Hypothalamus (tissue), 51 donors: ENCODE data around the gene GDF7.

Source experiments
- DNase-seq, 51 donors: peaks; one replicate each; lab custom pipeline; 2025; lab: John Stamatoyannopoulos, UW

Gene GDF7

DNA sequence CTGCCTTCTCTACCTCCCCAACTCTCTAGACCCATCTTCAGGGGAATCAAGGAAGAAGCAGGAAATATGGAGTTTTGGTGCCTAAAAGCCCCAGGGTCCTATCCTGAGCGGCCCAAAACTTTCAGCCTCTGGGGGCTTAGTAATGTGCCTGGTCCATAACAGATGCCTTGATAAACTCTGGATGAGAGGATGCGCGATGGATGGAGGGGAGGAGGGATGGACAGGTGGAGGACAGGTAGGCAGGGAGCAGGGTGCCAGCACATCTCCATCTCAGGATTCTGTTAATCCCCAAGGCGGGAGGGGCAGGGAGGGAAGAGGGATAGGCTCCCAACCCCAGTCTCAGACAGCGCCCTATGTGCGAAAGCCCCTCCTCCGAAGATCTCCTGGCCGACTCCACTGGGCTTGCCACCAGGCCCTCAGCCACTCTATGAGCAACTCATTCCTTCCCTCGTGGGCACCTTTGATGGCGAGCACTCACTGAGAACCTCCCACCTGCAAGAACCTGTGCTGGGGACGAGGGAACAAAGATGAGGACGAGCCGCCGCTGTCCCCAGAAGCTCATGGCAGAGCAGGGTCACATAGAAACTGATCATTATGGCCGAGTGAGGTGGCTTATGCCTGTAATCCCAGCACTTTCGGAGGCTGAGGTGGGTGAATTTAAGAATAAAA lies 39.1 kb upstream of the GDF7 start:
- no peak for DNase-seq

DNA sequence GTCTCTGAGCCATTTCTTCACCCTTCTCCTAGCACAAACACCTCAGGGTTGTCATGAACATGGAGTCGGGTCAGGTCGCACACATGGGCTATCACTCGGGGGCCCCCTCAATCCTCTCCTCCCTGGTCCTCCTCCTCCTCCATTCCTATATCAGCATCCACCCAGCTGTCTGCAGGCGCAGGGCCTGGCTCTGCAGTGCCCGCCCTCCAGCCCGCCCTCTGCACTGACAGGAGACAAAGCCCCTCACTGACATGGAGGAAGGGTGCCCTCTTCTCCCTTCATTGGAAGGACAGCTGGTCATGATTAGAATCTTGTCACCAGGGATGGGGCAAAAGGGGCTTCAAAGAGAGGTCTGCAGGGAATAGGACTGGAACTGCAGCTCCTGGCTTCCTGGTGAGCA lies 37.8 kb upstream of the GDF7 start:
- no peak for DNase-seq

DNA sequence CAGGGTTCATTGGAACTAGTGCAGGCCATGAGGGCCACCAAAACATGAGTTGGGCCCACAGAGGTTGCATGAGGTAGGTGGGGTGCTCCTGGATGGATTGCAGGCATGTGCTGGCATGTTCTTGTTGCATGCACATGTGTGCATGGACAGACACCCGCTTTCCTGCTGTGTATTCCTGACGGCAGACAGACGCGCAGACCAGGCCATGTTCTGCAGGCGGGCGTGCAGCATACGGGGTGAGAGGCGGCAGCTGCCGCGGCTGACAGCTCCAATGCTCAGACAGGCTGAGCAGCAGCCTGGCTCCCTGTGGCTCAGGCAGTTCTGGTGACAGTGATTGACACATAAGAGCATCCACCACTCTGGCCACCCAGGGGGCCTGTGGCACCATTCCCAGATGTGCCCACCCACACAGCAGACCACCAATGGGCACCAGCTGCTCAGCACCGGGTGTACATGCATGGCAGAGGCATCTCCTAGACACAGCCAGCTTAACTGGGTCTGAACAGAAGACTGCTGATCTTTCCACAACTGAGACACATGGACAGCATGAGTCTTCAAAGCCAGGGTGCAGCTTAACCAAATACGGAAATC lies 37.3 kb upstream of the GDF7 start:
- DNase-seq = peak in 1 of 51 donors; percentile 22

DNA sequence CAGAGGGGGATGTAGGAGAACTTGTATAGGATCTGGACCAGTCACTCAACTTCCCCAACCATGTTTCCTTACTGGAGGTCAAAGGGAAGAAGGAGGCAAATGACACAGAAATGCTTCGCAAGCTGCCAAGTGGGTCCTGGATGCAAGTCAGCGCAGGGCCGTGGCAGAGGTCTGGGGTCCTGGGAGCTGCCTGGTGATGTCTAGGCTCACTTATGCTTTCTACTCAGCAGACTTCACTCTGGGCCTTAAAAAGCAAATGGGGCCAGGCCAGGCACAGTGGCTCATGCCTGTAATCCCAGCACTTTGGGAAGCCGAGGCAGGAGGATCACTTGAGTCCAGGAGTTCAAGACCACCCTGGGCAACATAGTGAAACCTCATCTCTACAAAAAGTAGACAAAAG lies 36.0 kb upstream of the GDF7 start:
- no peak for DNase-seq

DNA sequence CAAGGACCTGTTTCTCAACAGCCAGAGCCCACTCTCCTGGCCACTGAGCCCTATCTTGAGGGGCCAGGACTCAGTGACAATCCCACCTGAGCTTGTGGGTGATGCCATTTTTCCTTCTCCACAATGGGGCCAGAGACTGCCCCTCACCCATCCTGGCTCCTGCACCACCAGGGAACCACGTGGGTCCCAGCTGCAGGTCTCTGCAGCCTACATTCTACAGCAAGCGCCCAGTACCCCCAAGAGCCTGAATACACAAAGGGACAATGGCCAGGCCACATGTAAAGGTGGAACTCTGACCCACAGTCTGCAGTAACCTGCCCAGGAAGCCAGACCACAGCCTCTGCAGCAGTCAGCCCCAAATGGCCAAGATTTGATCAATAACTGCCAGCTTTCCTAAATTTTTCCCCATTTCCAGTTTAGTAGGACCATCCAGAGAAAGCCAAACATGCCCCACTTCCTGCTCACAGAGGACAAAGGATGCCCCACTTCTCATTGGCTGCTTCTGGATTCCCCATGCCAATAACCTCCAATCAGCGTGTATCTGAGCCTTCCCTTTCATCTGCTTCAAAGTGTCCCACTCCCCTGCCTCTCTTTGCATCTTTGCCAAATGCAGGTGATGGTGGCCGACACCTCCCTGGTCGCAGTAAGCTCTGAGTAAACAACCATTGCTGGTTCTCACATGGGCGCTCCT lies 35.2 kb upstream of the GDF7 start:
- DNase-seq = no peak

DNA sequence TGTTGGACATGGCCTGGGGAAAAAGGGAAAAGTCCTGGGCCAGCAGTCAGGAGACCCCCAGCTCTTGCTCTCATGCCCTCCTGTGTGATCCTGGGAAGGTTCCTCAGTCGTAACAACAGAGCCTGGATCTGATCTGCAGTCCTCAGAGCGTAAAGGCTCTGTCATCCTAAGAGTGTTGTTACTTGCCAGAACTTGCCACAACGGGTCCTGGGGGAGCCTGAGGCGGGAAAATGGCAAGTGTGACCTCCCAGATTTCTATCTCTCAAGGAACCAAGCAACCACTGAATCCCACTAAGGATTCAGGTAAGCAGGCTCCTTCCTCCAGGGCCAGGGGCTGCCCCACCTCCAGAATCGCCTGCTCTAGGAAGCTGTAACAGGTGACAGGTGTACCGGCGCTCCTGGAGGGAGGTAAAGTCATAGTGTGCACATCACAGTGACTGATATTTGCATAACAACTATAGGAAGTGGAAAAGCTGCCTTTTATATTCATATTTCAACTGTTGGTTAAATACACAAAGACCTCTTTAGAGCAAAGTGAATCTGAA lies 34.4 kb upstream of the GDF7 start:
- no peak for DNase-seq

DNA sequence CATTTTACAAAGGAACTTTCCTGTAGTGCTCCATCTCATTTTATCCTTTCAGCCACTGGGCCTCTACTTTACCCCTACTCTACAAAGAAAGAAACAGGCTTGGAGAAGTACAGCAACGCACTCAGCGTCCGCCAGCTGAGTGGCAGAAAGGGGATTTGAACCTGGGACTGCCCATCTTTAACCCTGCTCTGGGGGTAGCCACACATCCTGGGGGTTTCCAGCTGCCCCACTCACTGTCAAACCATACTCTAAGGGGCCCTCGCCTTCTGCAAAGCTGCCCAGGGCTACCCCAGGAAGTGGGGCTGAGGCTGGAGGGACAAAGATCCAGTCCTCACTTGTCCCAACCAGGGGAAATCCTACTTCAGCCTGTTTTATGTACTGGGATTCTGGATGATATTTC lies 33.9 kb upstream of the GDF7 start:
- DNase-seq = no peak

DNA sequence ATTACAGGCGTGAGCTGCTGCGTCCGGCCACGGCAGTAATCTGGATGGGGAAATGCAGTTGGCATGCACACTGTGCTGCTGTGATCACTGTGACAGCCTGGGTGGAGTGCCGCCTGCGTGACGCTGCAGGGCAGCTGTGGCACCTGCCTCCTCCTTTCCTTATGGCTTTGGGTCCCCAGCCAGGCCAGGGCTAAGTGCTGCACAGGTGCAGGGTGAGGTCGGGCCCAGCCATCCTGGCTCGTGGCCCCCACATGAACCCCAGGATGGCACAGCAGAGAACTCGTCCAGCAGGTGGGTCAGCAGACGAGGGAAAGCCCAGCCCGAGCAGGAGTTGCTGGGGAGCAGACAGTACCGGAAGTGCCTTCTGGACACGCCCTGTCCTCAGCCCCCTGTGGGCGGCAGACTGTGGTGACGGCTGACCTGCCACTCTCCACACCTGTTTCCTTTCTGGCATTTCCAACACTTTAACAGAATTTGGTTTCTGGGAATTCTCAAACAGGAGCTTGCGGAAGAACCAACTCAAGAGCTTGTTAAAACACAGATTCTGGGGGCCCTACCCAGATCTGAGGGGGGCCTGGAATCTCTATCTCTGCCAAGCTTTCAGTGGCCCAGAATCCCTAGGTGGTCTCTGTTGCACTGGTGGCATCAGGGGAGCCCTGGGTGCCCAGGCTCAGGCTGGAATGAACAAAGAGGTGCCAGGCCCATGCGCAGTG lies 33.0 kb upstream of the GDF7 start:
- DNase-seq = no peak

DNA sequence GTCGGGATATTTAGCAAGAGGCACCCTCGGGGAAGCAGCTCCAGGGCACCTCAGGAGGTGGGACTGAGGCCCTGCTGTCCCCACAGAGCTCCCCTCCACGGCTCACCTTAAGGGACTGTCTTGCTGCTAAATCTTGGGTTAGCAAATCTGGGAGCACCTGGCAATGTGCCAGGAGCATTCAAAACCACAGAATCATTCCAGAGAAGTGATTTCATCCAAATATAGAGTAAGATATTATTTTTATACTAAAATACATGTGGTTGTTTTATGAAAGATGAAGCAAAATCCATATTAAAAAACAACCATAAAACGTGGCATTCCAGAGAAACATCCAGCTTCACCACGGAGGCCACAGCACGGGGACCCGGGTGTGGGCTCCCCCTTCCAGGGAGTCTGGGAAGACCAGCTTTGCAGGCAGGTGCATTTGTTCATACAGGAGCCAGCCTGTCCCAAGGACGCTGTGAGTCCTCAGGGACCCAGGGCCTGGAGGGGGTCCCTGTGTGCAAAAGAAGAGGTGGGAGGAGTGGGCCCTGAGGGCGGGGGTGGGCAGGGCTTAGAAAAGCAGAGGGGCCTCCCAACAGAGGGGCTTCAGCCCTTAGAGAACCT lies 32.3 kb upstream of the GDF7 start:
- no peak for DNase-seq

DNA sequence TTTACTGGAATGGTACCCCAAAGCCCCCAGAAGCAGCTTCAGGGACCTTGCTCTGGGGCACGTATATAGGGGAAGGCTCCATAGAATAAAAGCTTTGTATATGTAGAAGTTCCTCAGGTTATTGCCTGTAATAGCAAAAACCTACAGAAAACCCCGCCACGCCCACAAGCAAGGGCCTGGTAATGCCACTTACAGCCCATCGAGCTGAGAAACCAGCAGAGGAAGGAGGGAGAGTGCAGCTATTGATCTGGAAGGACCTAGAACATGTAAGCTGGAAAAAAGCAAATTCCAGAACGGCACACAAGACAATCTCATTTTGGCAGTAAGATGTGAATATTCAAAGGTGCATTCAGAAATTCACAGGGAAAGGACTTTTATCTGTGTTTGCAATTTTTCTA lies 31.8 kb upstream of the GDF7 start:
- peak in 1 of 51 donors; percentile 35 for DNase-seq

DNA sequence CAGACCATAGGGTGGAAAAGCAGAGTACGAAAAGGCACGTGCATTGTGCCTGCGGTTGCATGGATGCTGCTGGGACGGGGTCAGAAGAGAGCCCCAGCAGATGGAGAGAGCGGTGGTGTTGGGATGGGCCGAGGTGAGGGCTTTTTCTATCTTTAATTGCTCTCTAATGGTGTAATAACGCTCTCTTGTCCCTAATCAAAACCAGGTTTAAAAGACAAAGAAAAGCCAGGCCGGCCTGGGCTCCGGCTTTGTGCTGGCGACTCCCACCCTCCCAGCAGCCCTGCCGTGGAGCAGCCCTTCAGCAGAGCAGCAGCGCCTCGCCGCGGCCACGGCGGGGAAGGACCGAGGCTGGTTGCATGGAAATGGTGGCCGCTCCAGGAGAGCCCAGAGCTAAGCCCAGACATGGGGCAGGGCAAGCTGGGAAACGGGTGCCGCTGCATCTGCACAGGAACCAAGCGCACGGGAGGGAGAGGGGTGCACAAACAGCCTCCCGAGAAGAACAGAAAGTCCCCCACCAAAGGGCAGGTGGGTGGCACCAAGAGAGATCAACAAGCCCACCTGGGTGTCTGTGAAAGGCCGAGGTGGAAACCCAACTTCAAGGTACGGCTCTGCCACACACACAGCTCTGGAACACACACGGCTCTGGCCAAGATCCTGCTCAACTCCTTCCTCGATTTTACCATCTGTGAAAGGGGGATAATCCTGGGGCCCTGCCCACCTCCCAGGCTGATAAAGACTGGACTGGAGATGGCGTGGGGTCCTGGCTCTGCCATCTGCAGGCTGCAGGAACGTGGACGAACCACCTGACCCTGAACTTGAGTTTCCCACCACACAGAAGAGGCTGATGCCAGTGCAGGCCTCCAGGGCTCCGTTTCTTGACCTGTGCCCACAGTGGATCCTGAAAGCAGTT lies 31.0 kb upstream of the GDF7 start:
- DNase-seq = peak; percentile 29 to 91 (median 76)

DNA sequence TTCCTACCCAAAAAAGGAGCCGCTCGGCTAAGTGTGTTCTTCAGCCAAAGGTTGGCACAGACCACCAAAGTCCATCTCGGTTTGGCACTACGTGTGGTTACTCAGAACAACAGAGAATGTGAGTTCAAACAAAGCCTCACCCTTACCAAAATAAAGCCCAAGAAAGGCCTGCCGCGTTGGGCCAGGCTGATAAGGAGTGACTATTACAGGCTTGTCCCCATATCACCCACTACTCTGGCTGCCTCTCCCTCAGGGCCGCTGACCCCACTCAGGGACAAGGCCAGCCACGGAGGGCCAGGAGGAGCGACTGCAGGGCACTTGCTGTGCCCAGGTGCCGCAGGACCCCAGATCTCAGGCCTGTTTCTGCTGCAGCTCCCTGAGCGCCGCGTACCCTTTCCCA lies 29.8 kb upstream of the GDF7 start:
- DNase-seq = peak in 2 of 51 donors; percentile 6 to 25

DNA sequence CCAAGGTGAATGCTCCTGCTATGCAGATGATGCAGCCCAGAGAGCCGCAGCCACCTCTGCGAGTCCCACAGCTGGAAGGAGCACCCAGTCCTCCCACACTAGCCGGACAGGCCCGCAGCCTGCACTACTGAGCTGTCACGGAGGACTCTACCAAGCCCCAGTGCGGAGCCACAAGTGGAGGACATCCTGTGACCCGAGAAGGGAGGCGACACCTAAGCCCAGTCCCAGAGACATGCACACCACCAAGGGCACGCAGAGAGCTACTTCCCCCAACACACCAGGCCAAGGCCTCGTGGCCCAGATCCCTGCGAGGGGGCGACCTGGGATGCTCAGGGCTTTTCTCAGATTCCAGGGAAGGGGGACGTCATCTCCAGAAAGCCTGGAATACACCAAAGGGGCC lies 28.9 kb upstream of the GDF7 start:
- DNase-seq = no peak

DNA sequence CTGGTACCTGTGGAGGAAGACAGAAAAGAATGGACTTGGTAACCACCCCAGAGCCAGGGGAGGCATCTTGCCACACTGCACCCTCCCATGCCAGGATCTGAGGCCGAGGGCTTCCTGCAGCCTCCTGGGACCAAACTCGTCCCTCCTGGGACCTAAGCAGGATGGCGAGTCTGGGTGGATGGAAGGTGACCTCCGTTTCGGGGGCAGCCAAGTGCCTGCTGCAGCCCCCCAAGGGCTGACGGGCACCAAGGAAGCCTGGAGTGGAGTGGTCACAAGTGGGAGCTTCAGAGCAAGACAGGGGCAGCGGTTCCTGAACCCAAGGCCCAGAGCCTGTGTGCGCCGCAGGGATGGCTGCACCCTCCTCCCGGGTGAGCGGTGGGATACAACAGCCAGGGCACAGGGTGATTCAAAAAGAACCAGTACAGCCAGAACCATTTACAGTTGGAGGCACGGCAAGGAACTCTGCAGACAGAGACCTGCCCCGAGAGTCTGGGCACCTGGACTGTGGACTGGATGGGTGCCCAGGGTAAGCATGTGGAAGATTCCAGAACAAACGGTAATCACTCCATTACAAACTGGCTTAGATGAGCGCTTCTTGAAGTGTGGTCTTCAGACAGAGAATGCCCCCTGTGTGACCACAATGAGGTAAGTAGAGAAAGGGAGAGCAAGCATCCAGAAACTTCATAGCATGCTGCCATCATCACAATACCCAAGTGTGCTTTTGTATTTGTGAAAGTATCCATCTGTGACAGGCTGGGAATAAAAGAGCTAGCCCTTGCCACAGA lies 28.1 kb upstream of the GDF7 start:
- no peak for DNase-seq

DNA sequence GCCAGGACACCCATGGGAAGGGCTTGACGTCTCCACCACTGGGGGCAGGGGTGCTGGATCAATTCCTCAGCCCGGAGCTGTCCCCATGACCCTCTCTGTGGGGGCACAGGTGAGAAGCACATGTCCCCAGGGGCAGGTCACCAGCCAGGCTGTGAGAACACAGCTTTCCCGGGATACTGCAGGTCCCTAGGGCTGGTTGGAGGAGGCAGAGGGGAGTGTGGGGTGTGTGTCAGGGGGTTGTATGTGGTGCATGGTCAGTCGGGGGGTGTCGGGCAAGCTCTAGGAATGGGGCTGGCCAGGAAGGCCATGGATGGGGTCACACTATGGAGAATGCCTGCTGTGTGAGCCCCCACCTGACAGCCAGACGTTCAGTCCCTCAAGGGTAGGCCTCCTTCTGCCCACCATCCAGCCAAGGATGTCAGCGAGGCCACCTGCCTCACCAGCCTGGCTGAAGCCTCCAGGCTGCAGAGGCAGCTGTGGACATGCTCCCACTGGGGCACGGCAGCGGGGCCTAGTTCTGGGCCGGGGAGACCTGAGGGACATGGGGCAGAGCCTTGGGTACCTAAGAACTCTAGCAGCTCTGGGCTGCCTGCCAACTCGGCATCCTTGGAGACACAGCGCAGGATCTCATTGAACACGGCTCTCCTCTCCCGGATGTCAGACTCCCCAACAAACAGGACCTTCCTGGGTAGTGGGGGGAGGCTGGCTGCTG lies 26.4 kb upstream of the GDF7 start:
- peak in 24 of 51 donors; percentile 21 to 61 (median 37) for DNase-seq

DNA sequence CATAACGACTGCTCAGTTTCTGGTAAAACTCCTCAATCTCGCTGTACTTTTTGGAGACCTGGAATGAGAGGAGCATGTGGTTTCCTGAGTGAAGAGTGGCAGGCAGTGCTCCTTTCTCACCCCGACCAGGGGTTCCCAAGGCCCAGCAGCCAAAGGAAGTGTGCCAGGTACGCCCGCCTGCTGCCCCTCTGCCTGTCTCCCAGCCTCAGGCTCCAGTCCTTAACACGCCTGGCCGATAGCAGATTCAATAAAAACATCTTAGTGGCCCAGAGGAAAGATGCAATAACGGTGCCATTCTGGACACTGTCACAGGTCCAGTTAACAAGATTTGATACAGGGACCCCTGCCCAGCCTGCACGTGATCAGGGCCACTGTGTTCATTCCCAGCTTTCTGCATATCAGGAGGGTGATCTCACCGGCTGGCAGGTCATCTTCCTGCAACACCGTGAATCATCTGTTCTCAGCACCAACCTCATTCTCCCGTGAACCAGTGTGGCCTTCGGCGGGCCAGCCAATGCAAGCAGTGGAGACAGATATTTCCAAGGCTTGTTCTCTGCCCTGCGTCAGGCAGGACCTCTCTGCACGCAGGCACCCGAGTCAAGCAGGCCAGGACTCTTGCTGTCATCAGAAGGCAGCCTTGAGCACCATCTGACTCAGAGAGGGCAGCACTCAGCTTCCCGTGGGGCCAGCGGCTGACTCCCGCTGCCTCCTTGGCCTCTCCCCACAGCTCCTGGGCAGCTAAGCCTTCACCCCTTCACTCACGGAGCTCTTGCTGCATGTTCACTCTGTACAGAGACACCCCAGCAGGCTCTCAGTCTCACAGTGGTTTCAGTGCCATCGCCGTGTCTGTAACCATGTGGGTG lies 25.6 kb upstream of the GDF7 start:
- DNase-seq = peak in 3 of 51 donors; percentile 25 to 57 (median 45)
